Osteocyte (in vitro differentiated cells): ENCODE results near the gene GREB1. TPM values are rescaled to one million over a fixed set of nuclear protein-coding genes. Genes with fewer than 3 reads are reported as not detected.

Experiments
- DNase-seq: peaks from one replicate; pipeline ENCODE4 v3.0.0; 2021; ENCODE audit warnings: mixed read lengths; ENCODE audit not compliant: unreplicated experiment; ENCODE audit errors: extremely low spot score
- H3K27ac Mint-ChIP-seq: one replicate; pipeline ENCODE4 v1.8.0; 2021; ENCODE audit warnings: mild to moderate bottlenecking, mixed read lengths; ENCODE audit not compliant: unreplicated experiment
- H3K27me3 Mint-ChIP-seq: one replicate; pipeline ENCODE4 v1.8.0; 2021; ENCODE audit warnings: mixed read lengths; ENCODE audit not compliant: unreplicated experiment
- H3K36me3 Mint-ChIP-seq: one replicate; pipeline ENCODE4 v1.8.0; 2021; ENCODE audit warnings: mixed read lengths; ENCODE audit not compliant: unreplicated experiment
- H3K4me1 Mint-ChIP-seq: one replicate; pipeline ENCODE4 v1.8.0; 2021; ENCODE audit warnings: mixed read lengths; ENCODE audit not compliant: unreplicated experiment
- H3K4me3 Mint-ChIP-seq: one replicate; pipeline ENCODE4 v1.8.0; 2021; ENCODE audit warnings: mild to moderate bottlenecking, moderate library complexity, mixed read lengths; ENCODE audit not compliant: unreplicated experiment
- H3K9me3 Mint-ChIP-seq: one replicate; pipeline ENCODE4 v1.8.0; 2021; ENCODE audit warnings: mixed read lengths; ENCODE audit not compliant: unreplicated experiment
- total RNA-seq: library from RNA; stranded (reverse); gene quantifications from 2 replicates; pipeline ENCODE4 v1.2.1, GENCODE V29; 2021
- TF ChIP-seq, protein P1 (sequence below): fragments of 200-600 bp; sonication (generic); IDR thresholded peaks from 2 replicates; pipeline ENCODE4 v1.5.0; 2021; ENCODE audit warnings: antibody characterized with exemption, mild to moderate bottlenecking, moderate library complexity

Gene GREB1
- total RNA-seq, 1 donor from 2014 or later: 0.54 TPM

GRCh38 chr2:11581124-11581796 is 47.4 kb downstream of the GREB1 start:
- no peaks in the 10 kb centered on the region for H3K9me3 Mint-ChIP-seq
- no peak overlapping the region for H3K27ac Mint-ChIP-seq
- no peak for DNase-seq
- H3K27me3 Mint-ChIP-seq: peaks cover 12% of the 10 kb centered on the region
- H3K36me3 Mint-ChIP-seq: no peaks in the 10 kb centered on the region
- TF ChIP-seq, protein P1, sequence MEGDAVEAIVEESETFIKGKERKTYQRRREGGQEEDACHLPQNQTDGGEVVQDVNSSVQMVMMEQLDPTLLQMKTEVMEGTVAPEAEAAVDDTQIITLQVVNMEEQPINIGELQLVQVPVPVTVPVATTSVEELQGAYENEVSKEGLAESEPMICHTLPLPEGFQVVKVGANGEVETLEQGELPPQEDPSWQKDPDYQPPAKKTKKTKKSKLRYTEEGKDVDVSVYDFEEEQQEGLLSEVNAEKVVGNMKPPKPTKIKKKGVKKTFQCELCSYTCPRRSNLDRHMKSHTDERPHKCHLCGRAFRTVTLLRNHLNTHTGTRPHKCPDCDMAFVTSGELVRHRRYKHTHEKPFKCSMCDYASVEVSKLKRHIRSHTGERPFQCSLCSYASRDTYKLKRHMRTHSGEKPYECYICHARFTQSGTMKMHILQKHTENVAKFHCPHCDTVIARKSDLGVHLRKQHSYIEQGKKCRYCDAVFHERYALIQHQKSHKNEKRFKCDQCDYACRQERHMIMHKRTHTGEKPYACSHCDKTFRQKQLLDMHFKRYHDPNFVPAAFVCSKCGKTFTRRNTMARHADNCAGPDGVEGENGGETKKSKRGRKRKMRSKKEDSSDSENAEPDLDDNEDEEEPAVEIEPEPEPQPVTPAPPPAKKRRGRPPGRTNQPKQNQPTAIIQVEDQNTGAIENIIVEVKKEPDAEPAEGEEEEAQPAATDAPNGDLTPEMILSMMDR: no peak
- H3K4me3 Mint-ChIP-seq: no peak overlapping the region
- peaks cover 13% of the 10 kb centered on the region for H3K4me1 Mint-ChIP-seq

DNA sequence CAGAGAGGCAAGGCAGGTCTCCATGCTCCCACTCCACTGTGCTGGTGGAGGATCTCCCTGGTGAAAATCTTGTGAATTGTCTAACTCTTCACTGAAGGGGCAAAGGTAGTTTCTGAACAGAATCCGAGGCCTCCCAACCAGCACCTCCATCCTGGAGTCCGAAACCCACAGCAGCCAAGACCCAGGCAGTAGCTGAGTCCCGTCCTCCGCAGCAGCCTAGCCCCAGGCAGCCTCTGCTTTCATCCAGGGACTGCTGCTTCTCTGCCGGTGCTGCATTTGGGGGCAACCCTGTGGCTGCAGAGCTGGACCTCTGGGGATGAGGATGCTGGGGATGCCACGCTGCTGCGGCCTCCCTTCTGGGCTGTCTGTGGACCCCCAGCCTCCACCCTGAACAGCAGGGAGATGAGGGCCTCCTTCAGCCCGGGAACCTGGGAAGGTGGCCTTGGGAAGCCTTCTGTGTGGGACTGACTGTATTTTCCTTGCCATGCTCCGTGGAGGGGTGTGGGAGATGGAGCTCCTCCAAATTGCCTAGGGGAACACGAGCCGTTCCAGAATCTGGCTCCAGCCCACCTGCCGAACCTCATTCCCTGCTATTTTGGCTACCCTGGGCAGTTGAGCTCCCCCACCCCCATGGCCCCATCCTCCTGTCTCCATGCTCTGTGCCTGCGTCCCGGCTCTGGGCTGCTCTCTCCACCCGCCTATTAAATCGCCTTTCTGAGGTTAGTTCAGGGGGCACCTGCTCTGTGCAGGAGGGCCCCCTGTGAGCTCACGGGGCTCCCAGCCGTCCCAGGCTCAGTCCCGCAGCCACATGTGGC is 48.2 kb downstream of the GREB1 start:
- H3K9me3 Mint-ChIP-seq: no peaks in the 10 kb centered on the region
- peaks cover 13% of the 10 kb centered on the region for H3K4me1 Mint-ChIP-seq
- no peak overlapping the region for H3K4me3 Mint-ChIP-seq
- TF ChIP-seq, protein P1: no peak
- H3K36me3 Mint-ChIP-seq: no peaks in the 10 kb centered on the region
- no peak for DNase-seq
- H3K27me3 Mint-ChIP-seq: peaks cover 13% of the 10 kb centered on the region
- no peak overlapping the region for H3K27ac Mint-ChIP-seq

GRCh38 chr2:11582612-11582861 is 48.7 kb downstream of the GREB1 start:
- H3K36me3 Mint-ChIP-seq: no peaks in the 10 kb centered on the region

DNA sequence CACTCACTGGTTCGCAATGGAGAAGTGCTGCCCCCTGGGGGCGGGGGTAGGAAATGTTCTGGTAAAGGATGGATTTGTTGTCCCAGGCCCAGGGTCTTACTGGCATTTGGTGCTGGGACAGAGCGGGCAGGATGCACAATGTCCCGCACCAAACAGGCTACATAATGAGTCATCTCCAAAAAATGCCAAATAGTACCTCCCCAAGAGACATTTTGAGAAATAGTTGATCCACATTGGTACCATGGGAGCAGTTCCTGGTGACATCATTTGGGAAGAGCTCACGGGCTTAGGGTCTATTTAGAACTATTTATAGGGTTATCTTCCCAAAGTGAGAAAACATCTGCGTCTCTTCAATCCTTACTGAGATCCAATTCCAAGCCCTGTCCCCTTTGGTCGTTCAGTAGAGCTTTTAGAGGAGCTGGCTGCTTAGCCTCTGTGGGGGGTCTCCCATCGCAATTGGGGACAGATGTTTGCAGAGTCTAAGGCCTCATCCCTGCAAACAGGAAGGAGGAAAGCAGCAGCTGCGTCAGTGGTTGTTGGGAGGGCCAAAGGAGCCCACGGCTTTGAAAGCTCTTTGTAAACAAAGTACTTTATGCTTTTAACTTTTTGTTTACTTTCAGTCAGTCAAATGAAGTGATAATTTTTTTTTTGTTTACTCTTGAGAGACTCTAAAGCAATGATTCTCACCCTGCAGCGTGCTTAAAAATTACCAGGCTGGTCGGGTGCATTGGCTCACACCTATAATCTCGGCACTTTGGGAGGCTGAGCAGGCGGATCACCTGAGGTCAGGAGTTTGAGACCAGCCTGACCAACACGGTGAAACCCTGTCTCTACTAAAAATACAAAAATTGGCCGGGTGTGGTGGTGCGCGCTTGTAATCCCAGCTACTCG is 49.3 kb downstream of the GREB1 start:
- Mint-ChIP-seq H3K27me3 (peaks cover 18% of the 10 kb centered on the region), H3K4me1 (peaks cover 13% of the 10 kb centered on the region), H3K36me3 (no peaks in the 10 kb centered on the region), H3K4me3 (no peak overlapping the region), H3K9me3 (no peaks in the 10 kb centered on the region), H3K27ac (no peak overlapping the region)
- DNase-seq: no peak
- TF ChIP-seq, protein P1: peak; percentile 70

More at GRCh38 chr2:11582612-11582861, 48.7 kb downstream of the GREB1 start:
- peaks cover 18% of the 10 kb centered on the region for H3K27me3 Mint-ChIP-seq
- DNase-seq: no peak
- no peaks in the 10 kb centered on the region for H3K9me3 Mint-ChIP-seq
- peaks cover 13% of the 10 kb centered on the region for H3K4me1 Mint-ChIP-seq
- TF ChIP-seq, protein P1: no peak
- no peak overlapping the region for H3K27ac Mint-ChIP-seq
- H3K4me3 Mint-ChIP-seq: no peak overlapping the region
